K562 (cell line): Measurements from ENCODE around the gene ZFP62. TPM values are rescaled to one million over a fixed set of nuclear protein-coding genes. Genes with fewer than 3 reads are reported as not detected.

Experiments used
- BRCA1 ChIP-seq, 2 experiments: fragments of 450-650 bp in 1 of 2; sonication (generic) in 1 of 2; formaldehyde crosslinking in 1 of 2; IDR thresholded peaks; 2 replicates each; pipeline versions ENCODE4 v1.5.0 to v1.6.1; 2017 to 2020; ENCODE audit warnings: mild to moderate bottlenecking in 1 of 2, missing genetic modification reagents in 1 of 2
- FIP1L1 ChIP-seq: fragments of 200-400 bp; formaldehyde crosslinking; IDR thresholded peaks from 2 replicates; pipeline ENCODE4 v1.6.1; 2018; ENCODE audit warnings: mild to moderate bottlenecking, low read depth, low read length; ENCODE audit not compliant: poor library complexity, severe bottlenecking
- HDAC6 ChIP-seq: IDR thresholded peaks from 2 replicates; pipeline ENCODE4 v1.6.1; 2012; ENCODE audit warnings: low read depth, mild to moderate bottlenecking, control low read depth, inconsistent platforms, low read length, moderate library complexity
- MXI1 ChIP-seq: IDR thresholded peaks from 2 replicates; pipeline ENCODE4 v1.6.1; 2011; ENCODE audit warnings: low read depth, mild to moderate bottlenecking, improper control_type of control experiment, low read length
- PHTF2 ChIP-seq: fragments of 250-450 bp; sonication (Bioruptor Pico); IDR thresholded peaks from 2 replicates; pipeline ENCODE4 v1.5.0; 2021; ENCODE audit warnings: mild to moderate bottlenecking
- PRPF4 ChIP-seq: fragments of 200-400 bp; formaldehyde crosslinking; IDR thresholded peaks from one replicate; pipeline ENCODE4 v1.6.1; 2017; ENCODE audit warnings: low read length, low read depth, mild to moderate bottlenecking; ENCODE audit not compliant: insufficient read depth, poor library complexity, severe bottlenecking
- PURB ChIP-seq: sonication (generic); formaldehyde crosslinking; IDR thresholded peaks from 2 replicates; pipeline ENCODE4 v1.9.0; 2021; ENCODE audit warnings: low read depth, mild to moderate bottlenecking, missing genetic modification reagents
- PYGO2 ChIP-seq: fragments of 450-650 bp; IDR thresholded peaks from 2 replicates; pipeline ENCODE4 v1.6.1; 2016; ENCODE audit warnings: mild to moderate bottlenecking, missing genetic modification characterization, moderate library complexity, missing compliant biosample characterization
- RBM15 ChIP-seq: fragments of 200-400 bp; formaldehyde crosslinking; IDR thresholded peaks from 2 replicates; pipeline ENCODE4 v1.6.1; 2018; ENCODE audit warnings: mild to moderate bottlenecking, low read length, moderate library complexity; ENCODE audit not compliant: insufficient read depth
- RERE ChIP-seq: sonication (generic); formaldehyde crosslinking; IDR thresholded peaks from 2 replicates; pipeline ENCODE4 v1.8.0; 2023; ENCODE audit warnings: missing genetic modification reagents, mild to moderate bottlenecking, borderline replicate concordance
- RUNX1 ChIP-seq: sonication (generic); IDR thresholded peaks from 2 replicates; pipeline ENCODE4 v1.6.1; 2016; ENCODE audit warnings: antibody characterized with exemption, low read depth
- SLC30A9 ChIP-seq: fragments of 250-450 bp; sonication (Bioruptor Pico); IDR thresholded peaks from 2 replicates; pipeline ENCODE4 v1.8.0; 2022; ENCODE audit warnings: mild to moderate bottlenecking, moderate library complexity
- TCFL5 ChIP-seq: fragments of 250-450 bp; sonication (Bioruptor Pico); conservative IDR thresholded peaks from 2 replicates; pipeline ENCODE4 v1.6.1; 2021; ENCODE audit warnings: mild to moderate bottlenecking, moderate library complexity, matching md5 sums
- TOE1 ChIP-seq, 2 experiments: fragments of 450-650 bp in 1 of 2; sonication (generic) in 1 of 2; formaldehyde crosslinking in 1 of 2; IDR thresholded peaks; 2 replicates each; pipeline versions ENCODE4 v1.7.1 to v1.8.0; 2016 to 2022; ENCODE audit warnings: borderline replicate concordance in 2 of 2, mild to moderate bottlenecking in 2 of 2, antibody characterized with exemption in 1 of 2, inconsistent platforms in 1 of 2, low read depth in 1 of 2, missing genetic modification reagents in 1 of 2, moderate library complexity in 1 of 2
- U2AF2 ChIP-seq: fragments of 200-400 bp; formaldehyde crosslinking; optimal IDR thresholded peaks from 2 replicates; pipeline ENCODE3; 2017; ENCODE audit warnings: low read depth, mild to moderate bottlenecking, low read length
- ZFP91 ChIP-seq: sonication (generic); formaldehyde crosslinking; IDR thresholded peaks from 2 replicates; pipeline ENCODE4 v1.8.0; 2022; ENCODE audit warnings: mild to moderate bottlenecking, missing genetic modification reagents
- ZFPM2 ChIP-seq: fragments of 250-450 bp; sonication (Bioruptor Pico); IDR thresholded peaks from 2 replicates; pipeline ENCODE4 v1.5.1; 2022; ENCODE audit warnings: mild to moderate bottlenecking
- ZNF311 ChIP-seq: fragments of 250-450 bp; sonication (Bioruptor Pico); IDR thresholded peaks from 2 replicates; pipeline ENCODE4 v1.4.0; 2020; ENCODE audit warnings: mild to moderate bottlenecking, moderate library complexity
- ZNF717 ChIP-seq: fragments of 250-450 bp; sonication (Bioruptor Pico); IDR thresholded peaks from 2 replicates; pipeline ENCODE4 v1.5.0; 2021
- polyA plus RNA-seq, 8 experiments: library from polyadenylated mRNA; depleted of rRNA in 4 of 8; stranded (reverse) in 5 of 8; unstranded in 3 of 8; fragments of >200 nt; fragmentation: Nextera tagmentation in 2 of 8; fragmentation: Illumina TruSeq in 1 of 8; extraction: Ambion mirVana in 2 of 8; extraction: Trizol in 1 of 8; gene quantifications; 2 replicates each; pipeline versions ENCODE4 v1.2.1 to v1.2.3, GENCODE V29; 2011 to 2014; ENCODE audit warnings: inconsistent platforms in 1 of 8, missing spikeins in 1 of 8
- total RNA-seq, 7 experiments: library from RNA; depleted of rRNA in 6 of 7; stranded (reverse); fragments of >200 nt in 6 of 7; fragmentation: Illumina TruSeq in 2 of 7; extraction: Trizol in 2 of 7; gene quantifications; 2 replicates each; pipeline versions ENCODE4 v1.2.1 to v1.2.3, GENCODE V29; 2011 to 2021; ENCODE audit warnings: low replicate concordance in 1 of 7

ZFP62 gene
- total and polyA plus RNA-seq, 9 of the 15 experiments (the other 6 are each of a cell fraction or from before 2014, with no cell fraction given), result 12.2 to 37.5 (median 25.0) TPM

GRCh38 chr5:180831139-180832093, 29.7 kb downstream of the ZFP62 start (continued):
- TF ChIP-seq PURB (CRISPR knock-in tag) (no peak), FIP1L1 (peak; percentile 56), ZFPM2 (no peak), PHTF2 (CRISPR knock-in tag) (no peak), HDAC6 (no peak), BRCA1 (IDR thresholded peaks at IDR 0.05) (no peak), BRCA1 (CRISPR knock-in tag; IDR thresholded peaks at IDR 0.05) (no peak), PYGO2 (tag) (no peak), ZNF311 (CRISPR knock-in tag) (no peak), RERE (CRISPR knock-in tag) (no peak), SLC30A9 (CRISPR knock-in tag) (no peak), RUNX1 (no peak), U2AF2 (no peak), ZNF717 (no peak), PRPF4 (no peak), ZFP91 (CRISPR knock-in tag) (no peak), TOE1 (IDR thresholded peaks at IDR 0.05; ENCODE audit: borderline replicate concordance) (peak; percentile 4; the same call in 1 of the 2 replicates), TOE1 (CRISPR knock-in tag; IDR thresholded peaks at IDR 0.05; ENCODE audit: borderline replicate concordance, low read depth) (no peak), RBM15 (no peak), MXI1 (no peak), TCFL5 (CRISPR knock-in tag) (no peak)
